ENCODE results near the gene MCM10. TPM values are rescaled to one million over a fixed set of nuclear protein-coding genes. Genes with fewer than 3 reads are reported as not detected.

The MCM10 gene
- total RNA-seq, 1 donor from 2014 or later = 14.8 TPM

DNA sequence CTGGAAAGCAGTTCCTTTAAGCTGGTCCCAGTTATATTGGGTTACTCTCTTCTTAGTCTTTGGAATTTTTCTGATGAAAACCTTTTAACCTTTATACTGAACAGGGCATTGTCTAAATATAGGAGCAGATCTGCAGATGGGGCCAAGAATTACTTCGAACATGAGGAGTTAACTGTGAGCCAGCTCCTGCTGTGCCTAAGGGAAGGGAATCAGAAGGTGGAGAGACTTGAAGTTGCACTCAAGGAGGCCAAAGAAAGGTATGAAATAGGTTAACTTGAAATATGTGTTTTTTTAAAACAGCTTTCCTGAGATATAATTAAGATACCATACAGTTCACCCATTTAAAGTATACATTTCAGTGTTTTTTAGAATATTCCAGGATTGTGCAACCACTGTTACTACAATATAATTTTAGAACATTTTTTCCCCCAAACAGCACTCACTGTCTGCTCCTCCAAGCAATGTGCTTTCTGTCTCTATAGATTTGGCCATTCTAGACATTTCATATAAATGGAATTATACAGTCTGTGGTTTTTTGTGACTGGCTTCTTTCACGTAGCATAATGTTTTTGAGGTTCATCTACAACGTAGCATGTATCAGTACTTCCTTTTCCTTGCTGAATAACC lies 42.5 kb upstream of the MCM10 start:
- H3K9me3 Mint-ChIP-seq = no peaks in the 10 kb centered on the region
- H3K4me1 Mint-ChIP-seq = peaks cover 5% of the 10 kb centered on the region
- DNase-seq (ENCODE audit: low spot score in 2 of 2, unreplicated experiment in 2 of 2) = no peak
- H3K36me3 Mint-ChIP-seq = peaks cover 44% of the 10 kb centered on the region
- H3K27ac Mint-ChIP-seq = no peak overlapping the region
- H3K4me3 Mint-ChIP-seq = no peak overlapping the region
- TF ChIP-seq, protein P1, sequence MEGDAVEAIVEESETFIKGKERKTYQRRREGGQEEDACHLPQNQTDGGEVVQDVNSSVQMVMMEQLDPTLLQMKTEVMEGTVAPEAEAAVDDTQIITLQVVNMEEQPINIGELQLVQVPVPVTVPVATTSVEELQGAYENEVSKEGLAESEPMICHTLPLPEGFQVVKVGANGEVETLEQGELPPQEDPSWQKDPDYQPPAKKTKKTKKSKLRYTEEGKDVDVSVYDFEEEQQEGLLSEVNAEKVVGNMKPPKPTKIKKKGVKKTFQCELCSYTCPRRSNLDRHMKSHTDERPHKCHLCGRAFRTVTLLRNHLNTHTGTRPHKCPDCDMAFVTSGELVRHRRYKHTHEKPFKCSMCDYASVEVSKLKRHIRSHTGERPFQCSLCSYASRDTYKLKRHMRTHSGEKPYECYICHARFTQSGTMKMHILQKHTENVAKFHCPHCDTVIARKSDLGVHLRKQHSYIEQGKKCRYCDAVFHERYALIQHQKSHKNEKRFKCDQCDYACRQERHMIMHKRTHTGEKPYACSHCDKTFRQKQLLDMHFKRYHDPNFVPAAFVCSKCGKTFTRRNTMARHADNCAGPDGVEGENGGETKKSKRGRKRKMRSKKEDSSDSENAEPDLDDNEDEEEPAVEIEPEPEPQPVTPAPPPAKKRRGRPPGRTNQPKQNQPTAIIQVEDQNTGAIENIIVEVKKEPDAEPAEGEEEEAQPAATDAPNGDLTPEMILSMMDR (IDR thresholded peaks at IDR 0.05; ENCODE audit: unreplicated experiment) = no peak
- H3K27me3 Mint-ChIP-seq (ENCODE audit: low read depth) = no peaks in the 10 kb centered on the region

DNA sequence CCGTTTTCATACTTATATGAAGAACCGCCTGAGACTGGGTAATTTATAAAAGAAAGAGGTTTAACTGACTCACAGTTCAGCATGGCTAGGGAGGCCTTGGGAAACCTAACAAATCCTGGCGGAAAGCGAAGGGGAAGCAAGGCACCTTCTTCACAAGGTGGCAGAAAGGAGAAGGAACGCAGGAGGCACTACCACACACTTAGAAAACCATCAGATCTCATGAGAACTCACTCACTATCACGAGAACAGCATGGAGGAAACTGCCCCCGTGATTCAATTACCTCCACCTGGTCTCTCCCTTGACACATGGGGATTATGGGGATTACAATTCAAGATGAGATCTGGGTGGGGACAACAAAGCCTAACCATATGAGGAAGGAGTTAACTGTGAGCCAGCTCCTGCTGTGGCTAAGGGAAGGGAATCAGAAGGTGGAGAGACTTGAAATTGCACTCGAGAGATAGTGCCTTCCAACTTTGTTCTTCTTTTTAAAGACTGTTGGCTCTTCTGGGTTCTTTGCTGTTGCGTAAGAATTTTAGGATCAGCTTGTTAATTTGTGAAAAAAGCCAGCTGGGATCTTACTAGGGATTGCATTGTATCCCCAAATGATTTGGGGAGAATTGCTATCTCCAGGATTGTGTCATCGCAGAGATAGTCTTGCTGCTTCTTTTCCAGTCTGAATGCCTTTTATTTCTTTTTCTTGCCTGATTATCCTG lies 40.4 kb upstream of the MCM10 start:
- H3K27me3 Mint-ChIP-seq (ENCODE audit: low read depth) = no peaks in the 10 kb centered on the region
- no peak overlapping the region for H3K27ac Mint-ChIP-seq
- TF ChIP-seq, protein P1 (IDR thresholded peaks at IDR 0.05; ENCODE audit: unreplicated experiment) = no peak
- H3K4me1 Mint-ChIP-seq = no peaks in the 10 kb centered on the region
- H3K36me3 Mint-ChIP-seq = peaks cover 44% of the 10 kb centered on the region
- no peaks in the 10 kb centered on the region for H3K9me3 Mint-ChIP-seq
- DNase-seq (ENCODE audit: low spot score in 2 of 2, unreplicated experiment in 2 of 2) = no peak
- H3K4me3 Mint-ChIP-seq = no peak overlapping the region

DNA sequence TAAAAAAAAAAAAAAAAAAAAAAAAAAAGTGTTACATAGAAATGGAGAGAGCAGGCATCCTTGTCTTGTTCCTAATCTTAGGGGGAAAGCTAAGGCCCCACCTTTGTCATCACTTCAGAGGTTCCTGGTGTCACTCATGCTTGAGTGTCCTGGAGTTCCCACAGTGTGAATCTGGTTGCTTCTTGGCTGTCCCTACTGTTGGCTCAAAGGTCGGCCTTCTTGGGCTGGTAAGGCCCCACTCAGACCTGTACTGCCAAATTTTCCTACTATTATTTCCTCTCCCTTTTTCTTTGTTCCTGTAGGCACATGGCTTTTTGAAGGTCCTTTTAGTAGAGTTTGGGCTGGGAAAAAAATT lies 39.9 kb upstream of the MCM10 start:
- DNase-seq (ENCODE audit: low spot score in 2 of 2, unreplicated experiment in 2 of 2) = no peak
- TF ChIP-seq, protein P1 (IDR thresholded peaks at IDR 0.05; ENCODE audit: unreplicated experiment) = no peak
- Mint-ChIP-seq H3K36me3 (peaks cover 44% of the 10 kb centered on the region), H3K4me3 (no peak overlapping the region), H3K4me1 (no peaks in the 10 kb centered on the region), H3K27me3 (ENCODE audit: low read depth) (no peaks in the 10 kb centered on the region), H3K9me3 (no peaks in the 10 kb centered on the region), H3K27ac (no peak overlapping the region)

DNA sequence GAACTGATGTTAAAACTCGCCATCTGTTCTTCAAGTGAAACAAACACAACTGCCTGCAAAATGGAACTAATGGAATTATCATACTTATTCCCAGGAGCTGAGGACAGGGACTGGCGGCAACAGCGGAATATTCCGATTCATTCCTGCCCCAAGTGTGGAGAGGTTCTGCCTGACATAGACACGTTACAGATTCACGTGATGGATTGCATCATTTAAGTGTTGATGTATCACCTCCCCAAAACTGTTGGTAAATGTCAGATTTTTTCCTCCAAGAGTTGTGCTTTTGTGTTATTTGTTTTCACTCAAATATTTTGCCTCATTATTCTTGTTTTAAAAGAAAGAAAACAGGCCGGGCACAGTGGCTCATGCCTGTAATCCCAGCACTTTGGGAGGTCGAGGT lies 24.7 kb upstream of the MCM10 start:
- Mint-ChIP-seq H3K36me3 (peaks cover 28% of the 10 kb centered on the region), H3K4me3 (no peak overlapping the region), H3K9me3 (no peaks in the 10 kb centered on the region), H3K4me1 (peaks cover 4% of the 10 kb centered on the region), H3K27me3 (ENCODE audit: low read depth) (no peaks in the 10 kb centered on the region), H3K27ac (no peak overlapping the region)
- TF ChIP-seq, protein P1 (IDR thresholded peaks at IDR 0.05; ENCODE audit: unreplicated experiment) = no peak
- DNase-seq (ENCODE audit: low spot score in 2 of 2, unreplicated experiment in 2 of 2) = no peak

DNA sequence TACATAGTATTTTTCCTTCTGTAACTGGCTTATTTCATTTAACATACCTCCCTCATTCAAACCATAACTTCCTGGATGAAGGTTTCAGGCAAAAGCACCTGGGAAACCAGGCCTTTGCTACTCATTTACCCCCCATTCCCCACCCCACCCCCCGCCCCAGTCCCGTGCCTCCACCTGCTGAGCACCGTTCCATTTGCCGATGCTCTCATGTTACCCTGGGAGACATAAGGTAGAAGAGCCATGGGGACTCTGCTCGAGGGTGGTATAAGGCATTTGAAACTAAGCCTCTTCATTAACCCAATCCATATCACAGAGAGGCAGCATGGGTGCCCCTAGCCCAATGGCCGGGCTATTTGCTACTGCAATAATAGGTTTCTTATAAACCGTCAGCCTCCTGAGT lies 22.2 kb upstream of the MCM10 start:
- H3K36me3 Mint-ChIP-seq = peaks cover 17% of the 10 kb centered on the region
- TF ChIP-seq, protein P1 (IDR thresholded peaks at IDR 0.05; ENCODE audit: unreplicated experiment) = no peak
- peaks cover 2% of the 10 kb centered on the region for H3K9me3 Mint-ChIP-seq
- H3K27ac Mint-ChIP-seq = no peak overlapping the region
- H3K27me3 Mint-ChIP-seq (ENCODE audit: low read depth) = no peaks in the 10 kb centered on the region
- H3K4me3 Mint-ChIP-seq = no peak overlapping the region
- DNase-seq (ENCODE audit: low spot score in 2 of 2, unreplicated experiment in 2 of 2) = no peak
- peaks cover 9% of the 10 kb centered on the region for H3K4me1 Mint-ChIP-seq
